HEK293 (cell line): Measurements from ENCODE around the gene STARD13.

Source experiments
- CTCF ChIA-PET: fragments of 350-600 bp; formaldehyde crosslinking; extraction: SDS; loops from one replicate; lab custom pipeline; 2021; ENCODE audit warnings: antibody characterized with exemption; lab: Yijun Ruan, JAX
- POLR2A ChIA-PET: fragments of 300-600 bp; formaldehyde crosslinking; extraction: SDS; loops from one replicate; lab custom pipeline; 2020; ENCODE audit warnings: antibody characterized with exemption, inconsistent platforms; lab: Yijun Ruan, JAX
- H3K27ac ChIP-seq: fragments of 200-500 bp; sonication (Bioruptor generic); 2 replicates; pipeline ENCODE4 v1.5.1; 2014; ENCODE audit warnings: low read depth, low read length, control low read depth, inconsistent platforms; ENCODE audit errors: extremely low read depth
- H3K36me3 ChIP-seq, 2 experiments: fragments of 200-500 bp in 1 of 2; sonication (Bioruptor generic) in 1 of 2; 1 replicate in 1 of 2; 2 replicates in 1 of 2; pipeline ENCODE4 v1.5.1; 2014 to 2017; ENCODE audit warnings: inconsistent platforms in 2 of 2, low read length in 2 of 2; ENCODE audit not compliant: control insufficient read depth in 2 of 2, insufficient read depth in 1 of 2
- H3K4me1 ChIP-seq: fragments of 200-500 bp; sonication (Bioruptor generic); 2 replicates; pipeline ENCODE4 v1.5.1; 2014; ENCODE audit warnings: mild to moderate bottlenecking, low read length, inconsistent platforms; ENCODE audit not compliant: control insufficient read depth, insufficient read depth
- H3K4me3 ChIP-seq: 2 replicates; pipeline ENCODE4 v1.5.1; 2011; ENCODE audit warnings: low read depth, mild to moderate bottlenecking, control low read depth, low read length, moderate library complexity
- H3K9me3 ChIP-seq: fragments of 200-500 bp; sonication (Bioruptor generic); 2 replicates; pipeline ENCODE4 v1.5.1; 2014; ENCODE audit warnings: low read depth, low read length, inconsistent platforms; ENCODE audit not compliant: control insufficient read depth, insufficient read depth
- FEZF1 ChIP-seq: fragments of 450-650 bp; formaldehyde crosslinking; IDR thresholded peaks from 2 replicates; pipeline ENCODE4 v1.5.1; 2016; ENCODE audit warnings: missing biosample characterization, missing genetic modification characterization
- MEIS1 ChIP-seq: sonication (generic); formaldehyde crosslinking; IDR thresholded peaks from 2 replicates; pipeline ENCODE4 v1.8.1; 2022; ENCODE audit warnings: missing genetic modification reagents, mild to moderate bottlenecking, borderline replicate concordance
- PRDM1 ChIP-seq: fragments of 450-650 bp; formaldehyde crosslinking; IDR thresholded peaks from 2 replicates; pipeline ENCODE4; 2016; ENCODE audit warnings: missing biosample characterization, missing genetic modification characterization
- RBAK ChIP-seq: fragments of 450-650 bp; formaldehyde crosslinking; IDR thresholded peaks from 2 replicates; pipeline ENCODE4 v1.5.1; 2016; ENCODE audit warnings: missing biosample characterization, missing genetic modification characterization
- ZBTB48 ChIP-seq: fragments of 450-650 bp; formaldehyde crosslinking; IDR thresholded peaks from 2 replicates; pipeline ENCODE4 v1.5.1; 2016; ENCODE audit warnings: missing biosample characterization, missing genetic modification characterization
- ZNF10 ChIP-seq: fragments of 450-650 bp; formaldehyde crosslinking; IDR thresholded peaks from 2 replicates; pipeline ENCODE4 v1.5.1; 2017; ENCODE audit warnings: missing biosample characterization, missing genetic modification characterization
- ZNF121 ChIP-seq: fragments of 450-650 bp; formaldehyde crosslinking; IDR thresholded peaks from 2 replicates; pipeline ENCODE4 v1.5.1; 2016; ENCODE audit warnings: missing biosample characterization, missing genetic modification characterization
- ZNF138 ChIP-seq: fragments of 450-650 bp; formaldehyde crosslinking; IDR thresholded peaks from 2 replicates; pipeline ENCODE4 v1.5.1; 2016; ENCODE audit warnings: missing biosample characterization, missing genetic modification characterization, borderline replicate concordance
- ZNF274 ChIP-seq, 2 experiments: fragments of 200-500 bp in 1 of 2; fragments of 450-650 bp in 1 of 2; sonication (Bioruptor generic) in 1 of 2; formaldehyde crosslinking in 1 of 2; IDR thresholded peaks; 2 replicates each; pipeline versions ENCODE4 v1.5.1 to v1.6.1; 2014 to 2016; ENCODE audit warnings: borderline replicate concordance in 1 of 2, inconsistent platforms in 1 of 2, low read length in 1 of 2, missing biosample characterization in 1 of 2, missing genetic modification characterization in 1 of 2
- ZNF404 ChIP-seq: fragments of 450-650 bp; formaldehyde crosslinking; IDR thresholded peaks from 2 replicates; pipeline ENCODE4 v1.5.1; 2017; ENCODE audit warnings: missing biosample characterization, missing genetic modification characterization
- ZNF664 ChIP-seq: fragments of 450-650 bp; formaldehyde crosslinking; IDR thresholded peaks from 2 replicates; pipeline ENCODE4 v1.5.1; 2016; ENCODE audit warnings: missing biosample characterization, missing genetic modification characterization
- ZNF677 ChIP-seq: fragments of 450-650 bp; IDR thresholded peaks from 2 replicates; pipeline ENCODE4 v1.5.0; 2018; ENCODE audit warnings: missing biosample characterization, mild to moderate bottlenecking, missing genetic modification characterization, moderate library complexity
- ZSCAN23 ChIP-seq: fragments of 450-650 bp; formaldehyde crosslinking; IDR thresholded peaks from 2 replicates; pipeline ENCODE4 v1.5.1; 2016; ENCODE audit warnings: missing biosample characterization, missing genetic modification characterization
- TF ChIP-seq, protein P1 (sequence below): fragments of 450-650 bp; formaldehyde crosslinking; IDR thresholded peaks from 2 replicates; pipeline ENCODE4 v1.5.1; 2016; ENCODE audit warnings: missing biosample characterization, missing genetic modification characterization
- TF ChIP-seq, protein P2 (sequence below): fragments of 450-650 bp; formaldehyde crosslinking; IDR thresholded peaks from 2 replicates; pipeline ENCODE4 v1.5.0; 2017; ENCODE audit warnings: missing biosample characterization, missing genetic modification characterization, borderline replicate concordance
- TF ChIP-seq, protein P3 (sequence below): fragments of 450-650 bp; formaldehyde crosslinking; IDR thresholded peaks from 2 replicates; pipeline ENCODE4 v1.5.1; 2016; ENCODE audit warnings: missing biosample characterization, missing genetic modification characterization
- TF ChIP-seq, protein P4 (sequence below): fragments of 450-650 bp; formaldehyde crosslinking; IDR thresholded peaks from 2 replicates; pipeline ENCODE4 v1.5.1; 2016; ENCODE audit warnings: missing biosample characterization, missing genetic modification characterization, borderline replicate concordance
- TF ChIP-seq, protein P5 (sequence below): fragments of 450-650 bp; formaldehyde crosslinking; IDR thresholded peaks from 2 replicates; pipeline ENCODE4 v1.5.1; 2016; ENCODE audit warnings: missing biosample characterization, missing genetic modification characterization, low read depth
- TF ChIP-seq, protein P6 (sequence below): fragments of 450-650 bp; formaldehyde crosslinking; IDR thresholded peaks from 2 replicates; pipeline ENCODE4 v1.5.1; 2017; ENCODE audit warnings: missing biosample characterization, missing genetic modification characterization

STARD13 gene

DNA sequence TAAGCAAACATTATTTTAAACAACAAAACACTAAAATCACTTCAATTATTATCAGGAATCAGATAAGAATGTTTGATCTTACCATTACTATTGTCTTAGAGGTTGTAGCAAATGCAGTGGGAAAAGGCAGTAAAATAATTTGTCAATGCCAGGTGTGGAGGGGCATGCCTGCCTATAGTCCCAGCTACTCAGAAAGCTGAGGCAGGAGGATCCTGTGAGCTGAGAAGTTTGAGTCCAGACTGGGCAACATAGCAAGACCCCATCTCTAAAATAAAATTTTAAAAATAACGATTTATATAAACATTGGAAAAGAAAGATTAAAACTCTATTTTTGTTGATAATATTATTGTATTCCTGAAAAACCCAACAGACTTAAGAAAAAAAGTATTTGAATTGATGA, 202.5 kb downstream of the STARD13 start:
- Histone ChIP-seq H3K27ac (no peak overlapping the region), H3K36me3 (no peaks in the 10 kb centered on the region), H3K9me3 (no peaks in the 10 kb centered on the region), H3K4me3 (no peak overlapping the region), H3K4me1 (peaks cover 5% of the 10 kb centered on the region)
- POLR2A ChIA-PET = no interaction called here
- CTCF ChIA-PET = no interaction called here
- TF ChIP-seq ZSCAN23 (tag by site-specific recombination) (no peak), ZNF121 (tag by site-specific recombination) (peak; percentile 57; the same call in 1 of the 2 replicates)
- TF ChIP-seq, all 188 proteins: peak for 1

DNA sequence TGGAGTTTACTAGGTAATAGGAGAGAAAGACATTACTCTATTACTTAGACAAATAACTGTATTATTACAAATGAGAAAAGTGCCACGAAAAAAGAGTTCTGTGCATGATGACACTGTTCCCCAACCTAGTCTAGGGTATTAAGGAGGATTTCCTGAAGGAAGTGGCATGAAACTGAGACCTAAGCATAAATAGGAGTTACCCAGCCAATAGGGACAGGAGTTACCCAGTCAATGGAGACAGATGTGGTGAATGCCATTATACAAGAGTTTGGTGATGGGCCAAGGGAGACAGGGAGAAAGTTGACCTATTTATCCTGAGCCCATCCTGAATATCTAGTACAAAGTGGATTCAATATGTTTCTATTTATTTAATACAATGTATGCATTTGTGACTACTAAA, 203.9 kb downstream of the STARD13 start:
- CTCF ChIA-PET = no interaction called here
- POLR2A ChIA-PET = no interaction called here
- no peaks in the 10 kb centered on the region for H3K36me3 ChIP-seq
- no peak overlapping the region for H3K27ac ChIP-seq
- H3K4me3 ChIP-seq = no peak overlapping the region
- no peaks in the 10 kb centered on the region for H3K9me3 ChIP-seq
- TF ChIP-seq, protein P1, sequence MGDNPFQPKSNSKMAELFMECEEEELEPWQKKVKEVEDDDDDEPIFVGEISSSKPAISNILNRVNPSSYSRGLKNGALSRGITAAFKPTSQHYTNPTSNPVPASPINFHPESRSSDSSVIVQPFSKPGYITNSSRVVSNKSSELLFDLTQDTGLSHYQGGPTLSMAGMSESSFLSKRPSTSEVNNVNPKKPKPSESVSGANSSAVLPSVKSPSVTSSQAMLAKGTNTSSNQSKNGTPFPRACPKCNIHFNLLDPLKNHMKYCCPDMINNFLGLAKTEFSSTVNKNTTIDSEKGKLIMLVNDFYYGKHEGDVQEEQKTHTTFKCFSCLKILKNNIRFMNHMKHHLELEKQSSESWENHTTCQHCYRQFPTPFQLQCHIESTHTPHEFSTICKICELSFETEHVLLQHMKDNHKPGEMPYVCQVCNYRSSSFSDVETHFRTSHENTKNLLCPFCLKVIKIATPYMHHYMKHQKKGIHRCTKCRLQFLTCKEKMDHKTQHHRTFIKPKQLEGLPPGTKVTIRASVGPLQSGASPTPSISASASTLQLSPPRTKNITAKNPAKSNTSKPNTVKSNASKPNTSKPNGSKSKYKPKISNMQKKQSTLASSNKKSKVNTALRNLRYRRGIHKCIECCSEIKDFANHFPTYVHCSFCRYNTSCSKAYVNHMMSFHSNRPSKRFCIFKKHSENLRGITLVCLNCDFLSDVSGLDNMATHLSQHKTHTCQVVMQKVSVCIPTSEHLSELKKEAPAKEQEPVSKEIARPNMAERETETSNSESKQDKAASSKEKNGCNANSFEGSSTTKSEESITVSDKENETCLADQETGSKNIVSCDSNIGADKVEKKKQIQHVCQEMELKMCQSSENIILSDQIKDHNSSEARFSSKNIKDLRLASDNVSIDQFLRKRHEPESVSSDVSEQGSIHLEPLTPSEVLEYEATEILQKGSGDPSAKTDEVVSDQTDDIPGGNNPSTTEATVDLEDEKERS = no peak
- TF ChIP-seq MEIS1 (CRISPR knock-in tag) (no peak), RBAK (no peak), ZNF274 (IDR thresholded peaks at IDR 0.05; ENCODE audit: low read length) (no peak), ZNF274 (tag by site-specific recombination; IDR thresholded peaks at IDR 0.05; ENCODE audit: borderline replicate concordance) (no peak), ZNF677 (no peak), ZNF138 (tag by site-specific recombination) (no peak), PRDM1 (tag by site-specific recombination) (no peak)
- TF ChIP-seq, protein P2, sequence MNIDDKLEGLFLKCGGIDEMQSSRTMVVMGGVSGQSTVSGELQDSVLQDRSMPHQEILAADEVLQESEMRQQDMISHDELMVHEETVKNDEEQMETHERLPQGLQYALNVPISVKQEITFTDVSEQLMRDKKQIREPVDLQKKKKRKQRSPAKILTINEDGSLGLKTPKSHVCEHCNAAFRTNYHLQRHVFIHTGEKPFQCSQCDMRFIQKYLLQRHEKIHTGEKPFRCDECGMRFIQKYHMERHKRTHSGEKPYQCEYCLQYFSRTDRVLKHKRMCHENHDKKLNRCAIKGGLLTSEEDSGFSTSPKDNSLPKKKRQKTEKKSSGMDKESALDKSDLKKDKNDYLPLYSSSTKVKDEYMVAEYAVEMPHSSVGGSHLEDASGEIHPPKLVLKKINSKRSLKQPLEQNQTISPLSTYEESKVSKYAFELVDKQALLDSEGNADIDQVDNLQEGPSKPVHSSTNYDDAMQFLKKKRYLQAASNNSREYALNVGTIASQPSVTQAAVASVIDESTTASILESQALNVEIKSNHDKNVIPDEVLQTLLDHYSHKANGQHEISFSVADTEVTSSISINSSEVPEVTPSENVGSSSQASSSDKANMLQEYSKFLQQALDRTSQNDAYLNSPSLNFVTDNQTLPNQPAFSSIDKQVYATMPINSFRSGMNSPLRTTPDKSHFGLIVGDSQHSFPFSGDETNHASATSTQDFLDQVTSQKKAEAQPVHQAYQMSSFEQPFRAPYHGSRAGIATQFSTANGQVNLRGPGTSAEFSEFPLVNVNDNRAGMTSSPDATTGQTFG (tag by site-specific recombination) = no peak
- TF ChIP-seq, all 188 proteins: peak for 0
- H3K4me1 ChIP-seq = peaks cover 5% of the 10 kb centered on the region

DNA sequence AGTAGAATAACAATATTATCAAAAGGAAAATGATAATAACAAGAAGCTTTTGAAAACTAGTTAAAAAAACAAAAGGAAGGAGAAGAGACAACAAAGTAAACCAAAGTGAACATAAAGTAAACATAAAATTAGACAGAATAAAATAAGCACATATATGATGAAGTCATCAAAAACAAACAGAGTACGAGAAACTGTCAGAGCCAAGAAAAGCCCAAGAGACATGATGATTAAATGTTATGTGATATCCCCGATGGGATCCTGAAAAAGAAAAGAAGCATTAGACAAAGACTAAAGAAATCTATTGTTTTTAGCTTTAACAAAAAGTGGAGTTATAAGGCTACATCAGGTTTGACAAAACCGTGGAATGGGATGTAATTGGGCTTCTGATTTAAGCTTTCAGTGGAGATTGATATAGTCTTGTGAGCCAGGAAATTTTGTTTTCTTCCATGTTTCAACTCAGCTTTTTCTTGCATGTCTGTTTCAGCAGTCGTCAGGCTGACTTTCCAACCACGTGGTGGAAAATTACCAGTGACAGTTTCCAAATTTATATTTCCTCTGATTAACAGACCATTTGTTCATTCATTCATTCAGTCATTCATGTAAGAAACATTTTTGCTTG, 204.5 kb downstream of the STARD13 start:
- H3K4me3 ChIP-seq = no peak overlapping the region
- POLR2A ChIA-PET = no interaction called here
- H3K27ac ChIP-seq = no peak overlapping the region
- CTCF ChIA-PET = no interaction called here
- no peaks in the 10 kb centered on the region for H3K9me3 ChIP-seq
- peaks cover 5% of the 10 kb centered on the region for H3K4me1 ChIP-seq
- H3K36me3 ChIP-seq = no peaks in the 10 kb centered on the region
- TF ChIP-seq, protein P3, sequence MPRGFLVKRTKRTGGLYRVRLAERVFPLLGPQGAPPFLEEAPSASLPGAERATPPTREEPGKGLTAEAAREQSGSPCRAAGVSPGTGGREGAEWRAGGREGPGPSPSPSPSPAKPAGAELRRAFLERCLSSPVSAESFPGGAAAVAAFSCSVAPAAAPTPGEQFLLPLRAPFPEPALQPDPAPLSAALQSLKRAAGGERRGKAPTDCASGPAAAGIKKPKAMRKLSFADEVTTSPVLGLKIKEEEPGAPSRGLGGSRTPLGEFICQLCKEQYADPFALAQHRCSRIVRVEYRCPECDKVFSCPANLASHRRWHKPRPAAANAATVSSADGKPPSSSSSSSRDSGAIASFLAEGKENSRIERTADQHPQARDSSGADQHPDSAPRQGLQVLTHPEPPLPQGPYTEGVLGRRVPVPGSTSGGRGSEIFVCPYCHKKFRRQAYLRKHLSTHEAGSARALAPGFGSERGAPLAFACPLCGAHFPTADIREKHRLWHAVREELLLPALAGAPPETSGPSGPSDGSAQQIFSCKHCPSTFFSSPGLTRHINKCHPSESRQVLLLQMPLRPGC (tag by site-specific recombination) = no peak
- TF ChIP-seq ZNF664 (tag by site-specific recombination) (peak; percentile 86; the same call in 1 of the 2 replicates), ZNF10 (tag by site-specific recombination) (no peak), FEZF1 (tag by site-specific recombination) (peak; percentile 76), ZNF404 (no peak), ZBTB48 (tag by site-specific recombination) (no peak)
- TF ChIP-seq, protein P4, sequence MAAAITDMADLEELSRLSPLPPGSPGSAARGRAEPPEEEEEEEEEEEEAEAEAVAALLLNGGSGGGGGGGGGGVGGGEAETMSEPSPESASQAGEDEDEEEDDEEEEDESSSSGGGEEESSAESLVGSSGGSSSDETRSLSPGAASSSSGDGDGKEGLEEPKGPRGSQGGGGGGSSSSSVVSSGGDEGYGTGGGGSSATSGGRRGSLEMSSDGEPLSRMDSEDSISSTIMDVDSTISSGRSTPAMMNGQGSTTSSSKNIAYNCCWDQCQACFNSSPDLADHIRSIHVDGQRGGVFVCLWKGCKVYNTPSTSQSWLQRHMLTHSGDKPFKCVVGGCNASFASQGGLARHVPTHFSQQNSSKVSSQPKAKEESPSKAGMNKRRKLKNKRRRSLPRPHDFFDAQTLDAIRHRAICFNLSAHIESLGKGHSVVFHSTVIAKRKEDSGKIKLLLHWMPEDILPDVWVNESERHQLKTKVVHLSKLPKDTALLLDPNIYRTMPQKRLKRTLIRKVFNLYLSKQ (tag by site-specific recombination) = no peak
- TF ChIP-seq, protein P5, sequence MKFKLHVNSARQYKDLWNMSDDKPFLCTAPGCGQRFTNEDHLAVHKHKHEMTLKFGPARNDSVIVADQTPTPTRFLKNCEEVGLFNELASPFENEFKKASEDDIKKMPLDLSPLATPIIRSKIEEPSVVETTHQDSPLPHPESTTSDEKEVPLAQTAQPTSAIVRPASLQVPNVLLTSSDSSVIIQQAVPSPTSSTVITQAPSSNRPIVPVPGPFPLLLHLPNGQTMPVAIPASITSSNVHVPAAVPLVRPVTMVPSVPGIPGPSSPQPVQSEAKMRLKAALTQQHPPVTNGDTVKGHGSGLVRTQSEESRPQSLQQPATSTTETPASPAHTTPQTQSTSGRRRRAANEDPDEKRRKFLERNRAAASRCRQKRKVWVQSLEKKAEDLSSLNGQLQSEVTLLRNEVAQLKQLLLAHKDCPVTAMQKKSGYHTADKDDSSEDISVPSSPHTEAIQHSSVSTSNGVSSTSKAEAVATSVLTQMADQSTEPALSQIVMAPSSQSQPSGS (tag by site-specific recombination) = peak; percentile 77
- TF ChIP-seq, protein P6, sequence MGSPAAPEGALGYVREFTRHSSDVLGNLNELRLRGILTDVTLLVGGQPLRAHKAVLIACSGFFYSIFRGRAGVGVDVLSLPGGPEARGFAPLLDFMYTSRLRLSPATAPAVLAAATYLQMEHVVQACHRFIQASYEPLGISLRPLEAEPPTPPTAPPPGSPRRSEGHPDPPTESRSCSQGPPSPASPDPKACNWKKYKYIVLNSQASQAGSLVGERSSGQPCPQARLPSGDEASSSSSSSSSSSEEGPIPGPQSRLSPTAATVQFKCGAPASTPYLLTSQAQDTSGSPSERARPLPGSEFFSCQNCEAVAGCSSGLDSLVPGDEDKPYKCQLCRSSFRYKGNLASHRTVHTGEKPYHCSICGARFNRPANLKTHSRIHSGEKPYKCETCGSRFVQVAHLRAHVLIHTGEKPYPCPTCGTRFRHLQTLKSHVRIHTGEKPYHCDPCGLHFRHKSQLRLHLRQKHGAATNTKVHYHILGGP = peak; percentile 58
